MM.1S (cell line): ENCODE measurements around the gene AMIGO2.

Source experiments
- DNase-seq: peaks from one replicate; pipeline ENCODE4 v3.0.0-alpha.2; 2015
- H2AFZ ChIP-seq: fragments of 300-600 bp; sonication (generic); 2 replicates; pipeline ENCODE4 v1.6.0; 2016; ENCODE audit warnings: antibody characterized with exemption, low read length
- H3F3A ChIP-seq: fragments of 300-600 bp; sonication (generic); 2 replicates; pipeline ENCODE4 v1.6.1; 2016; ENCODE audit warnings: mild to moderate bottlenecking, antibody characterized with exemption, low read length, moderate library complexity, mixed read lengths; ENCODE audit not compliant: insufficient read depth
- H3K27ac ChIP-seq: fragments of 300-600 bp; sonication (generic); 2 replicates; pipeline ENCODE4 v1.5.1; 2016; ENCODE audit warnings: mild to moderate bottlenecking, low read length
- H3K27me3 ChIP-seq: fragments of 300-600 bp; sonication (generic); replicated peaks from 2 replicates; pipeline ENCODE4 v1.6.0; 2016; ENCODE audit warnings: low read length; ENCODE audit not compliant: insufficient read depth
- H3K36me3 ChIP-seq: fragments of 300-600 bp; sonication (generic); replicated peaks from 2 replicates; pipeline ENCODE4 v1.6.1; 2016; ENCODE audit warnings: mild to moderate bottlenecking, low read length, mixed read lengths; ENCODE audit not compliant: insufficient read depth
- H3K4me1 ChIP-seq: fragments of 300-600 bp; sonication (generic); 2 replicates; pipeline ENCODE4 v1.6.1; 2016; ENCODE audit warnings: low read length, mixed read lengths
- H3K4me2 ChIP-seq: fragments of 300-600 bp; sonication (generic); 2 replicates; pipeline ENCODE4 v1.6.0; 2016; ENCODE audit warnings: low read depth, low read length
- H3K4me3 ChIP-seq: fragments of 300-600 bp; sonication (generic); 2 replicates; pipeline ENCODE4 v1.5.1; 2016; ENCODE audit warnings: low read length, mixed read lengths
- H3K79me2 ChIP-seq: fragments of 300-600 bp; sonication (generic); 2 replicates; pipeline ENCODE4 v1.6.1; 2016; ENCODE audit warnings: mixed run types, low read length, mixed read lengths
- H3K9ac ChIP-seq: fragments of 300-600 bp; sonication (generic); 2 replicates; pipeline ENCODE4 v1.6.1; 2016; ENCODE audit warnings: low read length, mixed read lengths
- H3K9me2 ChIP-seq: fragments of 300-600 bp; sonication (generic); replicated peaks from 2 replicates; pipeline ENCODE4 v1.6.1; 2016; ENCODE audit warnings: mild to moderate bottlenecking, low read length, mixed read lengths; ENCODE audit not compliant: insufficient read depth
- H3K9me3 ChIP-seq: fragments of 300-600 bp; sonication (generic); replicated peaks from 2 replicates; pipeline ENCODE4 v1.6.1; 2016; ENCODE audit warnings: mild to moderate bottlenecking, low read length, mixed read lengths; ENCODE audit not compliant: insufficient read depth
- H4K20me1 ChIP-seq: fragments of 300-600 bp; sonication (generic); 2 replicates; pipeline ENCODE4 v1.6.1; 2016; ENCODE audit warnings: mild to moderate bottlenecking, low read length, moderate library complexity, mixed read lengths; ENCODE audit not compliant: insufficient read depth
- CTCF ChIP-seq: fragments of 300-600 bp; sonication (generic); IDR thresholded peaks from 2 replicates; pipeline ENCODE4 v1.5.1; 2016; ENCODE audit warnings: antibody characterized with exemption, low read length, mixed read lengths
- EZH2 ChIP-seq: fragments of 300-600 bp; sonication (generic); optimal IDR thresholded peaks from 2 replicates; pipeline ENCODE3; 2017; ENCODE audit warnings: low read depth, mild to moderate bottlenecking, antibody characterized with exemption, low read length, mixed read lengths
- EZH2phosphoT487 ChIP-seq: fragments of 300-600 bp; sonication (generic); IDR thresholded peaks from 2 replicates; pipeline ENCODE4 v1.6.1; 2018; ENCODE audit warnings: antibody characterized with exemption, low read length

The AMIGO2 gene

GRCh38 chr12:47099610-47100009, 19.9 kb upstream of the AMIGO2 start:
- Histone ChIP-seq H3K4me2 (no peak overlapping the region), H3K9me2 (no peaks in the 10 kb centered on the region), H3K27me3 (no peaks in the 10 kb centered on the region), H3K79me2 (no peaks in the 10 kb centered on the region), H3K36me3 (no peaks in the 10 kb centered on the region), H3K4me1 (no peaks in the 10 kb centered on the region), H3K9me3 (no peaks in the 10 kb centered on the region), H3K4me3 (no peak overlapping the region), H3K9ac (no peak overlapping the region), H3F3A (no peaks in the 10 kb centered on the region), H3K27ac (no peak overlapping the region), H2AFZ (no peak overlapping the region), H4K20me1 (no peaks in the 10 kb centered on the region)
- no peak for TF ChIP-seq EZH2phosphoT487
- TF ChIP-seq EZH2: no peak
- TF ChIP-seq CTCF: no peak
- DNase-seq: no peak

- Histone ChIP-seq H4K20me1 (no peaks in the 10 kb centered on the region), H3K4me1 (no peaks in the 10 kb centered on the region), H3K9me2 (no peaks in the 10 kb centered on the region), H3F3A (no peaks in the 10 kb centered on the region), H3K36me3 (no peaks in the 10 kb centered on the region), H3K4me3 (no peak overlapping the region), H3K79me2 (no peaks in the 10 kb centered on the region), H3K9me3 (no peaks in the 10 kb centered on the region), H3K4me2 (no peak overlapping the region), H2AFZ (no peak overlapping the region), H3K27me3 (no peaks in the 10 kb centered on the region), H3K9ac (no peak overlapping the region), H3K27ac (no peak overlapping the region)
- no peak for DNase-seq
- TF ChIP-seq CTCF (no peak), EZH2phosphoT487 (no peak), EZH2 (no peak)
Observed at GRCh38 chr12:47098099-47098498, 18.3 kb upstream of the AMIGO2 start.

GRCh38 chr12:47097276-47097896, 17.6 kb upstream of the AMIGO2 start:
- Histone ChIP-seq H3K79me2 (no peaks in the 10 kb centered on the region), H3K9ac (no peak overlapping the region), H3K9me2 (no peaks in the 10 kb centered on the region), H3K36me3 (no peaks in the 10 kb centered on the region), H2AFZ (no peak overlapping the region), H3K4me2 (no peak overlapping the region), H3K4me3 (no peak overlapping the region), H3K9me3 (no peaks in the 10 kb centered on the region), H3K27ac (no peak overlapping the region), H3K4me1 (no peaks in the 10 kb centered on the region), H3F3A (no peaks in the 10 kb centered on the region), H3K27me3 (no peaks in the 10 kb centered on the region), H4K20me1 (no peaks in the 10 kb centered on the region)
- TF ChIP-seq EZH2phosphoT487 (no peak), CTCF (no peak), EZH2 (no peak)
- DNase-seq: no peak
